IMR-90 (cell line): ENCODE data around the gene PALLD. TPM values are rescaled to one million over a fixed set of nuclear protein-coding genes. Genes with fewer than 3 reads are reported as not detected.

Experiments
- ATAC-seq: fragments of 200-7000 bp; cut with Tn5 transposase; 2 replicates; pipeline ENCODE4 v1.9.1; 2020; ENCODE audit warnings: low read depth, mild to moderate bottlenecking, moderate library complexity
- BruUV-seq: library from RNA; stranded (reverse); fragments of 400-500 nt; replicated peaks from 2 replicates; lab custom pipeline; 2021; lab: Mats Ljungman, UMichigan
- CTCF ChIA-PET: fragments of 300-600 bp; formaldehyde crosslinking; extraction: SDS; loops from one replicate; lab custom pipeline; 2021; ENCODE audit warnings: antibody characterized with exemption; lab: Yijun Ruan, JAX
- POLR2A ChIA-PET: fragments of 300-600 bp; sonication (Branson Sonifier 250); formaldehyde crosslinking; loops from one replicate; lab custom pipeline; 2022; ENCODE audit warnings: antibody characterized with exemption; ENCODE audit not compliant: unreplicated experiment; lab: Charles Lee
- DNase-seq: peaks from one replicate; pipeline ENCODE4 v3.0.0; 2013
- H2AFZ ChIP-seq: replicated peaks from 2 replicates; pipeline ENCODE3; 2013; ENCODE audit warnings: low read length, mild to moderate bottlenecking; ENCODE audit not compliant: poor library complexity
- H2AK5ac ChIP-seq: 2 replicates; pipeline ENCODE4 v1.6.1; 2013; ENCODE audit warnings: low read depth, low read length, inconsistent platforms
- H2AK9ac ChIP-seq: replicated peaks from 2 replicates; pipeline ENCODE3; 2013; ENCODE audit warnings: mild to moderate bottlenecking, low read depth, low read length, moderate library complexity; ENCODE audit not compliant: poor library complexity
- H2BK120ac ChIP-seq: 2 replicates; pipeline ENCODE4 v1.6.1; 2013; ENCODE audit warnings: low read depth, low read length, inconsistent platforms
- H2BK15ac ChIP-seq: 3 replicates; pipeline ENCODE4 v1.6.1; 2013; ENCODE audit warnings: low read depth, low read length, inconsistent platforms
- H2BK20ac ChIP-seq: 2 replicates; pipeline ENCODE4 v1.6.1; 2013; ENCODE audit warnings: low read depth, mild to moderate bottlenecking, inconsistent platforms, low read length, moderate library complexity
- H2BK5ac ChIP-seq: 2 replicates; pipeline ENCODE4 v1.6.1; 2013; ENCODE audit warnings: mild to moderate bottlenecking, low read depth, low read length, inconsistent platforms; ENCODE audit not compliant: poor library complexity, severe bottlenecking
- H3K14ac ChIP-seq: replicated peaks from 2 replicates; pipeline ENCODE4 v1.6.1; 2013; ENCODE audit warnings: low read depth, low read length, inconsistent platforms
- H3K18ac ChIP-seq: 2 replicates; pipeline ENCODE4 v1.6.1; 2013; ENCODE audit warnings: low read depth, low read length, control low read depth
- H3K23ac ChIP-seq: 2 replicates; pipeline ENCODE4 v1.6.1; 2013; ENCODE audit warnings: low read depth, low read length, inconsistent platforms
- H3K27ac ChIP-seq: 2 replicates; pipeline ENCODE4 v1.5.1; 2013; ENCODE audit warnings: mild to moderate bottlenecking, control low read depth, low read length; ENCODE audit not compliant: insufficient read depth
- H3K27me3 ChIP-seq: 2 replicates; pipeline ENCODE4 v1.6.1; 2013; ENCODE audit warnings: low read length; ENCODE audit not compliant: control insufficient read depth, insufficient read depth
- H3K36me3 ChIP-seq: 2 replicates; pipeline ENCODE4 v1.6.1; 2013; ENCODE audit warnings: low read length, mixed read lengths; ENCODE audit not compliant: control insufficient read depth, insufficient read depth
- H3K4ac ChIP-seq: 2 replicates; pipeline ENCODE4 v1.6.1; 2013; ENCODE audit warnings: low read depth, low read length, inconsistent platforms
- H3K4me1 ChIP-seq: 2 replicates; pipeline ENCODE4 v1.6.1; 2013; ENCODE audit warnings: low read length, mixed read lengths; ENCODE audit not compliant: control insufficient read depth, insufficient read depth
- H3K4me2 ChIP-seq: 2 replicates; pipeline ENCODE4 v1.6.1; 2013; ENCODE audit warnings: low read depth, mild to moderate bottlenecking, control low read depth, low read length, moderate library complexity
- H3K4me3 ChIP-seq: 2 replicates; pipeline ENCODE4 v1.5.1; 2013; ENCODE audit warnings: low read depth, mild to moderate bottlenecking, control low read depth, low read length, moderate library complexity; ENCODE audit not compliant: insufficient read depth
- H3K56ac ChIP-seq: 2 replicates; pipeline ENCODE4 v1.6.1; 2013; ENCODE audit warnings: low read length, inconsistent platforms; ENCODE audit not compliant: insufficient read depth; ENCODE audit errors: extremely low read depth
- H3K79me1 ChIP-seq, 2 experiments: 2 replicates each; pipeline ENCODE4 v1.6.1; 2013; ENCODE audit warnings: low read length in 2 of 2, inconsistent platforms in 1 of 2, low read depth in 1 of 2
- H3K9ac ChIP-seq: 2 replicates; pipeline ENCODE4 v1.6.1; 2013; ENCODE audit warnings: low read depth, low read length, control low read depth
- H3K9me1 ChIP-seq: 2 replicates; pipeline ENCODE4 v1.6.1; 2013; ENCODE audit warnings: low read length, inconsistent platforms; ENCODE audit not compliant: insufficient read depth
- H3K9me3 ChIP-seq: 2 replicates; pipeline ENCODE4 v1.6.1; 2013; ENCODE audit warnings: low read length; ENCODE audit not compliant: control insufficient read depth, insufficient read depth
- H4K20me1 ChIP-seq: 2 replicates; pipeline ENCODE4 v1.6.1; 2013; ENCODE audit warnings: low read length, inconsistent platforms; ENCODE audit not compliant: insufficient read depth
- H4K5ac ChIP-seq: 2 replicates; pipeline ENCODE4 v1.6.1; 2013; ENCODE audit warnings: mild to moderate bottlenecking, low read depth, low read length, control low read depth
- H4K8ac ChIP-seq, 2 experiments: 2 replicates each; pipeline ENCODE4 v1.6.1; 2013; ENCODE audit warnings: low read depth in 2 of 2, low read length in 2 of 2, control low read depth in 1 of 2, inconsistent platforms in 1 of 2
- H4K91ac ChIP-seq: 2 replicates; pipeline ENCODE4 v1.6.1; 2013; ENCODE audit warnings: low read depth, low read length, inconsistent platforms; ENCODE audit not compliant: insufficient read depth
- BHLHE40 ChIP-seq: fragments of 150-350 bp; IDR thresholded peaks from 2 replicates; pipeline ENCODE4 v1.6.1; 2016; ENCODE audit warnings: mild to moderate bottlenecking, low read depth, low read length
- CHD1 ChIP-seq: IDR thresholded peaks from 2 replicates; pipeline ENCODE4 v1.6.1; 2012; ENCODE audit warnings: low read depth, low read length, improper control_type of control experiment
- FOS ChIP-seq: fragments of 150-350 bp; IDR thresholded peaks from 2 replicates; pipeline ENCODE4 v1.6.1; 2016; ENCODE audit warnings: low read depth, low read length
- MAFK ChIP-seq: IDR thresholded peaks from 2 replicates; pipeline ENCODE4 v1.6.1; 2012; ENCODE audit warnings: low read depth, low read length, improper control_type of control experiment
- POLR2A ChIP-seq: IDR thresholded peaks from 2 replicates; pipeline ENCODE4 v1.6.1; 2012; ENCODE audit warnings: mild to moderate bottlenecking, low read depth, low read length
- RCOR1 ChIP-seq: IDR thresholded peaks from 2 replicates; pipeline ENCODE4 v1.6.1; 2012; ENCODE audit warnings: mild to moderate bottlenecking, low read length, improper control_type of control experiment; ENCODE audit not compliant: insufficient replicate concordance
- SMC3 ChIP-seq: fragments of 150-350 bp; IDR thresholded peaks from 2 replicates; pipeline ENCODE4 v1.6.1; 2016; ENCODE audit warnings: low read depth, mild to moderate bottlenecking, antibody characterized with exemption, low read length, moderate library complexity
- whole genome bisulfite sequencing, 2 experiments: methylation state at CpG; one replicate each; pipeline versions ENCODE4 v1.1.5 to v1.1.7; 2013; ENCODE audit warnings: missing lambda C conversion rate in 2 of 2; ENCODE audit not compliant: insufficient read length in 1 of 2; ENCODE audit errors: extremely low coverage in 2 of 2; 5-methylcytosine and 5-hydroxymethylcytosine counted together
- dilution Hi-C: fragments of 300-500 bp; cut with HindIII; formaldehyde crosslinking; loops from one replicate; pipeline ENCODE4 v1.14.3; 2018; ENCODE audit warnings: low sequenced_read_pairs; ENCODE audit not compliant: unreplicated experiment
- in situ Hi-C: fragments of 300-500 bp; cut with MboI; formaldehyde crosslinking; loops from 3 replicates; pipeline ENCODE4 v1.14.3; 2019; ENCODE audit warnings: low sequenced_read_pairs, inconsistent platforms, mixed read lengths
- intact Hi-C: fragments of 100-400 bp; cut with micrococcal nuclease; formaldehyde crosslinking; loops from 2 replicates; pipeline ENCODE4 v1.10.0; 2022
- polyA plus RNA-seq, 3 experiments: library from polyadenylated mRNA; depleted of rRNA; stranded (reverse); fragments of >200 nt; gene quantifications; 2 replicates each; pipeline ENCODE4 v1.2.3, GENCODE V29; 2012; ENCODE audit warnings: low replicate concordance in 1 of 3
- total RNA-seq: library from RNA; depleted of rRNA; stranded (reverse); fragments of >200 nt; gene quantifications from 2 replicates; pipeline ENCODE4 v1.2.3, GENCODE V29; 2012
- TF ChIP-seq, protein P1 (sequence below): conservative IDR thresholded peaks from 2 replicates; pipeline ENCODE4 v1.5.1; 2012; ENCODE audit warnings: mild to moderate bottlenecking, low read depth, low read length, improper control_type of control experiment

The PALLD gene
- total and polyA plus RNA-seq, 2 of the 4 experiments (the other 2 are of a cell fraction), result 91.0 to 91.9 TPM

DNA sequence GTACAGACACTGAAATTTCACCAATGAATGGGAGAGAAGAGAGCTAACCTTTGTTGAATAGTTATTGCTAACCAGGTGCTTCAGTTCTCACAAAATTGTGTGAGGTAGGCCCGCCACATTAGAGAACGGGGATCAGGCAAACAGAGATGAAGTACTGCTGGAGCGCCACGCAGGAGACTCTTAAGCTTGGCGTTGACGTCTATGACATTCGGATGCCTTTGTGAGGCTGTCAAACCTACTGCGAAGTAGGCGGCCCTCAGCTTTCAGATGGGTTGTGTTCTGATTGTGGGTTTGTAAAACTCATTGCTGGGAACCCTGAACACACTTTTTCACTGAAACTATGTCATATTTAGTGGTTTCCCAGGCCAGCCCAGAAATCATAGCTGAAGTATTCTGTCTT is 339.6 kb downstream of the PALLD start:
- Histone ChIP-seq H2AK5ac (no peak overlapping the region), H4K91ac (no peak overlapping the region), H2BK120ac (no peak overlapping the region), H3K79me1 (peaks cover 5 to 73% of the 10 kb centered on the region in 2 experiments; a peak in 2 of 4 replicates), H2BK15ac (no peak overlapping the region), H3K23ac (peak overlapping the region; percentile 15; the same call in 1 of the 2 replicates), H2AK9ac (peak overlapping the region; percentile 6), H3K27ac (no peak overlapping the region), H3K4me1 (peaks cover 26% of the 10 kb centered on the region), H4K5ac (no peak overlapping the region), H3K36me3 (peaks cover 20% of the 10 kb centered on the region), H3K4me3 (no peak overlapping the region), H3K27me3 (no peaks in the 10 kb centered on the region), H2BK5ac (no peak overlapping the region), H4K8ac (no peak overlapping the region), H3K18ac (no peak overlapping the region), H3K9me3 (no peaks in the 10 kb centered on the region), H3K4ac (no peak overlapping the region), H3K9ac (no peak overlapping the region), H3K9me1 (peaks cover 40% of the 10 kb centered on the region), H3K14ac (no peak overlapping the region), H4K20me1 (peaks cover 85% of the 10 kb centered on the region), H3K4me2 (no peak overlapping the region), H2AFZ (no peak overlapping the region), H3K56ac (no peak overlapping the region), H2BK20ac (no peak overlapping the region)
- in situ Hi-C loops (no loop called here), dilution Hi-C loops (no loop called here), intact Hi-C loops (loop anchor here (10.0 kb wide), 1 partner anchor 652 kb away; no protein-coding TSS in a partner anchor)
- ChIA-PET POLR2A (interaction anchor here (0.6 kb wide), 1 partner anchor 189 kb away, joined by 3 read pairs; no protein-coding TSS in a partner anchor), CTCF (interaction anchor here (0.9 kb wide), 1 partner anchor 28 kb away, joined by 4 read pairs; no protein-coding TSS in a partner anchor)
- no CpG with 5 or more reads among the region's 9 CpGs for WGBS, 2 experiments
- no peak for DNase-seq
- no peak for TF ChIP-seq RCOR1
- no peak for TF ChIP-seq POLR2A
- TF ChIP-seq, protein P1, sequence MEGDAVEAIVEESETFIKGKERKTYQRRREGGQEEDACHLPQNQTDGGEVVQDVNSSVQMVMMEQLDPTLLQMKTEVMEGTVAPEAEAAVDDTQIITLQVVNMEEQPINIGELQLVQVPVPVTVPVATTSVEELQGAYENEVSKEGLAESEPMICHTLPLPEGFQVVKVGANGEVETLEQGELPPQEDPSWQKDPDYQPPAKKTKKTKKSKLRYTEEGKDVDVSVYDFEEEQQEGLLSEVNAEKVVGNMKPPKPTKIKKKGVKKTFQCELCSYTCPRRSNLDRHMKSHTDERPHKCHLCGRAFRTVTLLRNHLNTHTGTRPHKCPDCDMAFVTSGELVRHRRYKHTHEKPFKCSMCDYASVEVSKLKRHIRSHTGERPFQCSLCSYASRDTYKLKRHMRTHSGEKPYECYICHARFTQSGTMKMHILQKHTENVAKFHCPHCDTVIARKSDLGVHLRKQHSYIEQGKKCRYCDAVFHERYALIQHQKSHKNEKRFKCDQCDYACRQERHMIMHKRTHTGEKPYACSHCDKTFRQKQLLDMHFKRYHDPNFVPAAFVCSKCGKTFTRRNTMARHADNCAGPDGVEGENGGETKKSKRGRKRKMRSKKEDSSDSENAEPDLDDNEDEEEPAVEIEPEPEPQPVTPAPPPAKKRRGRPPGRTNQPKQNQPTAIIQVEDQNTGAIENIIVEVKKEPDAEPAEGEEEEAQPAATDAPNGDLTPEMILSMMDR, result no peak
- TF ChIP-seq FOS, result no peak
- TF ChIP-seq SMC3, result no peak
- TF ChIP-seq BHLHE40, result no peak
- TF ChIP-seq CHD1, result no peak
- TF ChIP-seq MAFK, result no peak
- no peak for ATAC-seq
- no TSS peak for BruUV-seq
